OCI-LY7 (cell line): Measurements from ENCODE around the gene ALDH1A2. TPM values are rescaled to one million over a fixed set of nuclear protein-coding genes. Genes with fewer than 3 reads are reported as not detected.

ENCODE experiments used
- BruUV-seq: library from RNA; stranded (reverse); fragments of 400-500 nt; replicated peaks from 2 replicates; lab custom pipeline; 2021; lab: Mats Ljungman, UMichigan
- CTCF ChIA-PET: fragments of 300-600 bp; sonication (Branson Sonifier 250); formaldehyde crosslinking; loops from one replicate; lab custom pipeline; 2022; ENCODE audit warnings: antibody characterized with exemption; ENCODE audit not compliant: unreplicated experiment; lab: Charles Lee
- POLR2A ChIA-PET: fragments of 300-600 bp; sonication (Branson Sonifier 250); formaldehyde crosslinking; loops from one replicate; lab custom pipeline; 2022; ENCODE audit warnings: antibody characterized with exemption; lab: Charles Lee
- DNase-seq: peaks from one replicate; pipeline ENCODE4 v3.0.0-alpha.2; 2015; ENCODE audit warnings: low spot score
- H2AFZ ChIP-seq: fragments of 200-600 bp; sonication (generic), shearing (Covaris generic); 2 replicates; pipeline ENCODE4 v1.6.1; 2014; ENCODE audit warnings: mild to moderate bottlenecking, antibody characterized with exemption, low read length, moderate library complexity
- H3K27ac ChIP-seq: fragments of 200-600 bp; sonication (generic); 2 replicates; pipeline ENCODE4 v1.5.1; 2014; ENCODE audit warnings: mixed run types, low read depth, mild to moderate bottlenecking, moderate library complexity, low read length, inconsistent platforms; ENCODE audit not compliant: poor library complexity, severe bottlenecking
- H3K36me3 ChIP-seq: fragments of 200-600 bp; sonication (generic); 2 replicates; pipeline ENCODE4 v1.6.1; 2014; ENCODE audit warnings: mild to moderate bottlenecking, antibody characterized with exemption, low read length, moderate library complexity, mixed read lengths; ENCODE audit not compliant: insufficient read depth
- H3K4me1 ChIP-seq: fragments of 200-600 bp; sonication (generic); 2 replicates; pipeline ENCODE4 v1.5.1; 2014; ENCODE audit warnings: mild to moderate bottlenecking, low read length; ENCODE audit not compliant: insufficient read depth, poor library complexity, severe bottlenecking
- H3K4me2 ChIP-seq: fragments of 200-600 bp; sonication (generic); 2 replicates; pipeline ENCODE4 v1.6.1; 2014; ENCODE audit warnings: mild to moderate bottlenecking, low read length
- H3K4me3 ChIP-seq: fragments of 200-600 bp; sonication (generic); 2 replicates; pipeline ENCODE4 v1.5.1; 2014; ENCODE audit warnings: mild to moderate bottlenecking, low read depth, low read length; ENCODE audit not compliant: poor library complexity, severe bottlenecking
- H3K79me2 ChIP-seq: fragments of 200-600 bp; sonication (generic); 2 replicates; pipeline ENCODE4 v1.6.1; 2016; ENCODE audit warnings: low read depth, mild to moderate bottlenecking, low read length, moderate library complexity, mixed read lengths; ENCODE audit not compliant: insufficient read depth
- H3K9me2 ChIP-seq: fragments of 200-600 bp; sonication (generic); 2 replicates; pipeline ENCODE4 v1.6.1; 2016; ENCODE audit warnings: mild to moderate bottlenecking, low read length, mixed read lengths; ENCODE audit not compliant: insufficient read depth
- H3K9me3 ChIP-seq: fragments of 200-600 bp; sonication (generic); 2 replicates; pipeline ENCODE4 v1.6.1; 2014; ENCODE audit warnings: mild to moderate bottlenecking, mixed run types, low read length, mixed read lengths
- H4K20me1 ChIP-seq: fragments of 200-600 bp; sonication (generic); 2 replicates; pipeline ENCODE4 v1.6.1; 2014; ENCODE audit warnings: mild to moderate bottlenecking, antibody characterized with exemption, low read length, moderate library complexity, mixed read lengths; ENCODE audit not compliant: insufficient read depth
- CTCF ChIP-seq: fragments of 200-600 bp; sonication (generic); conservative IDR thresholded peaks from 2 replicates; pipeline ENCODE4 v1.5.1; 2014; ENCODE audit warnings: mild to moderate bottlenecking, antibody characterized with exemption, low read length, moderate library complexity, mixed read lengths
- EZH2phosphoT487 ChIP-seq: fragments of 200-600 bp; sonication (generic); IDR thresholded peaks from 2 replicates; pipeline ENCODE4 v1.6.1; 2018; ENCODE audit warnings: low read depth, borderline replicate concordance, mild to moderate bottlenecking, mixed run types, antibody characterized with exemption, low read length, moderate library complexity, mixed read lengths
- intact Hi-C: fragments of 100-400 bp; cut with micrococcal nuclease; formaldehyde crosslinking; loops from one replicate; pipeline ENCODE4 v1.10.0; 2022; ENCODE audit not compliant: unreplicated experiment
- total RNA-seq, 2 experiments: library from RNA; depleted of rRNA in 1 of 2; stranded (reverse); fragments of >200 nt in 1 of 2; shearing (Covaris generic) in 1 of 2; gene quantifications; 2 replicates each; pipeline ENCODE4 v1.2.3, GENCODE V29; 2014 to 2022

The ALDH1A2 gene
- total RNA-seq, 2 experiments from 2014 or later: not detected

DNA sequence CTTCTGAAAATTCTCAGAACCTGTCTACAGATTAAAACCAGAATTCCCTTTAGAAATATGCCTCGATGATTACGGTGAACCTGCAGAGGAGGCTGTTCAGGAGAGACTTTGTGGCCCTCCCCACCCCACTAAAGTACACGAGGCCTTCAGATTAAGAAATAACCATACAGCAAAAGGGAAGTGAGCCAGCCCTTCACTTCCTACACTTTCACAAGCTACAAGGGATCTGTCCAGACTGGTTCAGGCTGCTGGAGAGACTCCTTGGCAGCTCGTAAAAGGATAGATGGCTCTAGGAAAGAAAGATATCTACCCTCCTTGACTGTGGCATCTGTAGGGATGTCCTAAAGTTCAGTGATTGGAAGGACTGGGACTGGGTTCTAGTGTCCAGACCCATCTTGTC, 102.6 kb downstream of the ALDH1A2 start:
- H3K9me3 ChIP-seq: no peaks in the 10 kb centered on the region
- no peak overlapping the region for H3K4me3 ChIP-seq
- intact Hi-C loops: no loop called here
- H3K27ac ChIP-seq: no peak overlapping the region
- CTCF ChIA-PET: no interaction called here
- POLR2A ChIA-PET: interaction anchor here (0.6 to 0.7 kb wide), 2 partner anchors 33 to 125 kb away, joined by 3 to 4 read pairs; no protein-coding TSS in a partner anchor
- H3K4me2 ChIP-seq: no peak overlapping the region
- no peak overlapping the region for H2AFZ ChIP-seq
- no peaks in the 10 kb centered on the region for H3K79me2 ChIP-seq
- no peaks in the 10 kb centered on the region for H3K4me1 ChIP-seq
- no TSS peak for BruUV-seq
- H3K36me3 ChIP-seq: no peaks in the 10 kb centered on the region
- no peaks in the 10 kb centered on the region for H4K20me1 ChIP-seq
- no peak for DNase-seq
- no peak for TF ChIP-seq EZH2phosphoT487
- no peak for TF ChIP-seq CTCF
- no peaks in the 10 kb centered on the region for H3K9me2 ChIP-seq

DNA sequence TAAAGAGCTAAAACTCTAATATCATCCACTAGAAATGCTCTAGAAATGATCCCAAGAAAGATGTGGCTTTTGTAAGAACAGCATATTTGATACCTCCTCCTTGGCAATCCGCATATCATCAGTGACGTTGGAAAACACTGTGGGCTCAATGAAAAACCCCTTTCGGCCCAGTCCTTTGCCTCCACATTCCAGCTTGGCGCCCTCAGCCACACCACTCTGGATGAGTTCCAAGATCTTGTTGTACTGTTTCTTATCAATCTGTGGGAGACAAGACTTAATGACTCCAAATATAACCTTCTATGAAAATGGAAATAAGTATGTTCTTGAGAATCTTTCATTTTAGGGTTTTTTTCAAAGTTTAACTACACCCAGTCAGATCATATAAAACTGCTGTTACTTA, 103.6 kb downstream of the ALDH1A2 start:
- intact Hi-C loops: no loop called here

More for the DNA sequence above, 103.6 kb downstream of the ALDH1A2 start:
- BruUV-seq: no TSS peak
- H2AFZ ChIP-seq: no peak overlapping the region
- H3K79me2 ChIP-seq: no peaks in the 10 kb centered on the region
- H3K4me1 ChIP-seq: no peaks in the 10 kb centered on the region
- no peaks in the 10 kb centered on the region for H3K36me3 ChIP-seq
- no peaks in the 10 kb centered on the region for H3K9me2 ChIP-seq
- CTCF ChIA-PET: no interaction called here
- TF ChIP-seq EZH2phosphoT487 (no peak), CTCF (no peak)
- H3K4me3 ChIP-seq: no peak overlapping the region
- no peaks in the 10 kb centered on the region for H3K9me3 ChIP-seq
- no peak overlapping the region for H3K4me2 ChIP-seq
- POLR2A ChIA-PET: interaction anchor here (0.7 kb wide), 1 partner anchor 15 kb away, joined by 3 read pairs; no protein-coding TSS in a partner anchor
- DNase-seq: no peak
- H4K20me1 ChIP-seq: no peaks in the 10 kb centered on the region
- H3K27ac ChIP-seq: no peak overlapping the region
